GM18951 (cell line): ENCODE measurements around the gene DNAI1.
"Not testable (repeated sequence)": the region's sequence is repeated elsewhere in the genome, so short reads cannot be mapped to it uniquely, and the experiment has no call there.

Experiments
- POLR2A ChIP-seq: IDR thresholded peaks from 4 replicates; pipeline ENCODE4 v1.6.1; 2011; ENCODE audit warnings: mild to moderate bottlenecking; ENCODE audit not compliant: insufficient read length, insufficient read depth; ENCODE audit errors: extremely low read depth
- in situ Hi-C: fragments of 300-500 bp; cut with MboI; formaldehyde crosslinking; loops from one replicate; pipeline ENCODE4 v1.12.0; 2022; ENCODE audit warnings: low sequenced_read_pairs, mixed read lengths, inconsistent platforms; ENCODE audit not compliant: unreplicated experiment

The DNAI1 gene

DNA sequence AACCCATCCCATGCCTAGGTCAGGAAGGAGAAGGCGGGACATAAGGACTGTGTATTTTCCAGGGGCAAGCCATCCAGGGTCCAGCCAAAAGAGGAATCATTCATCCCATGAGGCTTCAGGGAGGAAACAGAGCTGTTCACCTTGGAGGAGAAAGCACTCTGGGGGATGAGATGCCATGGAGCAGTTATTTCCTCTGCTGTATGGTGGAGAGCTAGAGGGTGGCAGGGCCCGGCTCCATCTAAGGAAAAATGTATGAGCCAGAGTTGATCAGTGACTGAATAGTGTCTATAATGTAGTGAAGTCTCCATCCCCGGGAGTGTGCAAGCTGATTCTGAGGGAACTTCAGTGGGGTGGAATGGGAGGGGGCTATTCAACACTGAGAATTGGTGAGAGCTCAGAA is 56.2 kb downstream of the DNAI1 start:
- in situ Hi-C loops = no loop called here
- no peak for TF ChIP-seq POLR2A

- TF ChIP-seq POLR2A = no peak
- in situ Hi-C loops = no loop called here
Observed at GRCh38 chr9:34515959-34516358, 57.4 kb downstream of the DNAI1 start.

DNA sequence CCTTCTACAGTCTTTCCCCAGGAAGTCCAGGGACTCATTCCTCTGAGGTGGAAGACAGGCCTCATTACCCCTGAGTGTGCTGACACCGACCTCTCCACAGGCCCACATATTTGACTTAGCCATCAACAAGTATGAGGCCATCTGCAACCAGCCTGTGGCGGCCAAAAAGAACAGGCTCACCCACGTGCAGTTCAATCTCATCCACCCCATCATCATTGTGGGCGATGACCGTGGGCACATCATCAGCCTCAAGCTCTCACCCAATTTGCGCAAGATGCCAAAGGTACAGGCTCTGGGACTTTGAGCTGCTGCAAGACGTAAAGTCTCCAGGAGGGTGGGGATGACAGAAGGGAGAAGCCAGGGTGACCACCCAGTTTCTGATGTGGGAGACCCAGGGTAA is 58.6 kb downstream of the DNAI1 start:
- TF ChIP-seq POLR2A = no peak
- in situ Hi-C loops = no loop called here

- in situ Hi-C loops = no loop called here
- no peak for TF ChIP-seq POLR2A
Observed at GRCh38 chr9:34518110-34518616, 59.6 kb downstream of the DNAI1 start.

- in situ Hi-C loops = no loop called here
- TF ChIP-seq POLR2A = no peak
Observed at GRCh38 chr9:34518896-34519295, 60.3 kb downstream of the DNAI1 start.

DNA sequence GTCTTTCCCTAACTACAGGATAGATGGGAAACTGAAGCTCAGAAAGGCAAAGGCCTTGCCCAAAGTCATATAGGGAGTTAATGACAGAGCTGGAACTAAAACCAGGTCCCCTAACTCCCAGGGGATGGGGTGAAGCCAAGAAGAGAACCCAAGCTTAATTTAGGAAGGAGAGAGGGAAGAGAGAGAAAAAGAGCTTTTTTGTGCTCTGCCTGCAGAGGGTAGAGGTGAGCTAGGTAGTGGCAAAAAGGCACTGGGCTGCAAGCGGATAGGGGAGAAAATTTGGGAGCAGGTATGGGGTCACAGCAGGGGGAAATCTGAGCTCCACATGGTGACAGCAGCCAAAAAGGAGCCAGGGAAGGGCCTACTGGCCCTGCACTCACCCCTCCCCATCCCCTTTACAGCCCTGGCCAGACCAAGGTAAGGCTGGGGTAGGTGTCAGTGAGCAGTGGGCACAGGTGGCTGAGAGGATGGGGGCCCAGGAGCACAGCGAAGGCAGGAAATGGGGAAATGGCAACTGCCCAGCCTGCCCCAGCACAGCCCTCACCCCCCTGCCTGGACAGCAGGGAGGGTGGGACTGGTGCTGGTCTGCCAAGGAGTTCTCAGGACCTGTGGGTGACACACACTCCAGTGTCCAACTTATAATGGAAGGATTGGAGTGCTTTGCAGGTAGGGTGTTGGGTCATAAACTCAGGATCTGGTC is 60.9 kb downstream of the DNAI1 start:
- TF ChIP-seq POLR2A = no peak
- in situ Hi-C loops = no loop called here

DNA sequence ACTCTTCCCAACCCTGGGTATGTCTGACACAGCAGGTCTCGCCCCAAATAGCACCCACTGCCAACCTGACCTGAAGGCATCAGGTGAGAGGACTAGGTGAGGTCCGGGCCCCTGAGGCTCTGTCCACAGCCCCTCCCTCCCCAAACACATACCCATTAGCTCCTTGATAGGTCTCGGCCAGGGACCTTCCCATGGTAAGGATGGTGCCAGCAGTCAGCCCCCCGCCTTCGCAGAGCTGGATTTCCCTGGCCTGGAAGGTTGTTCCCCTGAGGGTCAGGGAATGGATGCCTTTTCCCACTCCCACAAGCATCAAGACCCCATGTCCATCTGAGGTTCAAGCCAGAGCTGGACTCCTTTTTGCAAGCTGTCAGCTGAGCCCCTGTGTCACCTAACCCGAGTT is 61.5 kb downstream of the DNAI1 start:
- in situ Hi-C loops = no loop called here
- no peak for TF ChIP-seq POLR2A

GRCh38 chr9:34520505-34521385 is 62.1 kb downstream of the DNAI1 start:
- in situ Hi-C loops = no loop called here
- no peak for TF ChIP-seq POLR2A

DNA sequence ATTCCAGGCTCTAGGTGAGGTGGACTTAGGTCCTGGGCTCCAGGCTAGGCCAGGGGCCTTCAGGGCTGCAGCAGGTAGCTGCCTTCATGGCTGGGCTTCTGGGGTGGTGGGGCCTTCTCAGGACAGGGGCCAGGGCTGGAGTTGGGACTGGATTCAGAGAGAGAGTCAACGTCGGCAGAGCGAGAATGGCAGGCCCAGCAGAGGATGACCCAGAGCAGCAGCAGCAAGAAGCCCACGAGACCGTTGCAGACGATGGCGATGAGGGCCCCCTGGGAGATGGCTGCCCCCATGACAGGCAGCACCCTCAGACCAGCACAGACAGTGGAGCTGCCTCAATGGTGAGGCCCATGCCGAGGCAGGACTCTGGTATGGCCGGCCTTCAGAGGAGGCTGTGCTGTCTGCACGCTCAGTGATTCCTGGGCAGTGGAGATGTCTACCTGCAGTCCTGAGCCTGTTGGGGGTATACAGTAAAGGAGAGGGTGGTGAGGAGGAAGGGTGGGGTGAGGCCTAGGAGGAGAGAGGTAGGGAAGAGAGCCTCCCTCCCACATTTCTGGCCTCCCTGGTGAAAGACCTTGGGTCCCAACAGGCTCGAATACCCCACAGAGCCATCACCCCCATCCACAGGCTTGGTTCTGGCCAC is 62.9 kb downstream of the DNAI1 start:
- TF ChIP-seq POLR2A = no peak
- in situ Hi-C loops = no loop called here

- TF ChIP-seq POLR2A = no peak
- in situ Hi-C loops = no loop called here
Observed at GRCh38 chr9:34522091-34522887, 63.7 kb downstream of the DNAI1 start.

GRCh38 chr9:34522971-34523797 is 64.6 kb downstream of the DNAI1 start, which contains the start of gene ENHO:
TSS of gene ENHO (minus strand) at chr9:34522990. CDS start at chr9:34521695, 1,295 bp downstream.
- in situ Hi-C loops = no loop called here
- no peak for TF ChIP-seq POLR2A

DNA sequence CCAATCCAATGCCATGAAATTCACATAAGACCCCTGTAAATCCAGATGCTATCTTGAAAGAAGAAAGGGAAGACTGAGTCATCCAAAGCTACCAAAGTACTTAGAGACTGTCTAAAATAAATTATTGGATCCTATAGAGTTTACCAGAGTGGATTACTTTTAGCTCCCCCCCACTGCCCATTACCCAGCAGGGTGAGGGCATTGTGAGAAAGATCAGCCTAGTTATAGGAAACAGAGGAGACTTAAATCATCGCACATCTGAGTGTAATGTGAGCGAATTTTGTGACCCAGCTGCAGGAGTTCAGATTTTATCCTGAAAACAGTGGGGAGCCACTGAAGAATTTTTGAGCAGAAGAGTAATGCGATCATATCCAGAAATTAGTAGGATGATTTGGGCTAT is 65.7 kb downstream of the DNAI1 start:
- no peak for TF ChIP-seq POLR2A
- in situ Hi-C loops = no loop called here

DNA sequence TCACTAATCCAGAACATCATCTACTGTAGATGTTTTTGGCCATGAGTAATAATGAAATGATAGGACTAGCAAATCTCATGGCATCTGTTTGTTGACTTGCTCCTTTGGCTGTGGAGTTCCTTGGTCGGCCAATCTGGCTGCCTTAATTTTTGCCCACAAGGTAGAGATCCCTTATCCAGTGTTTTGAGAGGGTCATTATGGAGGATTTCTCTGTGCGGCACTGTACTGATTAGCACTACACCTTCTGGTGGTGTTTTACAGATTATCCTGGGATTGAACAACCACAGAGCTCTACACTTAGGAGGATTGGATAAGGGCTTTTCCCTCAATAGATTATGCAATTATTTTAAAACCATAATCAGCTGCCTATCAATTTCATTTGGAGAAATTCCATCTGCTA is 67.4 kb downstream of the DNAI1 start:
- in situ Hi-C loops = no loop called here

DNA sequence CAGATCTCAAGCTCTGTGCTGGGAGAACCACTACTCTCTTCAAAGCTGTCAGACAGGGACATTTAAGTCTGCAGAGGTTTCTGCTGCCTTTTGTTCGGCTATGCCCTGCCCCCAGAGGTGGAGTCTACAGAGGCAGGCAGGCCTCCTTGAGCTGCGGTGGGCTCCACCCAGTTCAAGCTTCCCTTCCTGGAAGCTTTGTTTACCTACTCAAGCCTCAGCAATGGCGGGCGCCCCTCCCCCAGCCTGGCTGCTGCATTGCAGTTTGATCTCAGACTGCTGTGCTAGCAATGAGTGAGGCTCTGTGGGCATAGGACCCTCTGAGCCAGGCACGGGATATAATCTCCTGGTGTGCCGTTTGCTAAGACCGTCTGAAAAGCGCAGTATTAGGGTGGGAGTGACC is 73.4 kb downstream of the DNAI1 start:
- in situ Hi-C loops = not testable (repeated sequence)

More for the DNA sequence above, 67.4 kb downstream of the DNAI1 start:
- no peak for TF ChIP-seq POLR2A
